ENCODE results near the gene TUBA3C. TPM values are rescaled to one million over a fixed set of nuclear protein-coding genes. Genes with fewer than 3 reads are reported as not detected.
"Not testable (repeated sequence)": the region's sequence is repeated elsewhere in the genome, so short reads cannot be mapped to it uniquely, and the experiment has no call there.

The TUBA3C gene
- total RNA-seq = not detected in 2 replicates

DNA sequence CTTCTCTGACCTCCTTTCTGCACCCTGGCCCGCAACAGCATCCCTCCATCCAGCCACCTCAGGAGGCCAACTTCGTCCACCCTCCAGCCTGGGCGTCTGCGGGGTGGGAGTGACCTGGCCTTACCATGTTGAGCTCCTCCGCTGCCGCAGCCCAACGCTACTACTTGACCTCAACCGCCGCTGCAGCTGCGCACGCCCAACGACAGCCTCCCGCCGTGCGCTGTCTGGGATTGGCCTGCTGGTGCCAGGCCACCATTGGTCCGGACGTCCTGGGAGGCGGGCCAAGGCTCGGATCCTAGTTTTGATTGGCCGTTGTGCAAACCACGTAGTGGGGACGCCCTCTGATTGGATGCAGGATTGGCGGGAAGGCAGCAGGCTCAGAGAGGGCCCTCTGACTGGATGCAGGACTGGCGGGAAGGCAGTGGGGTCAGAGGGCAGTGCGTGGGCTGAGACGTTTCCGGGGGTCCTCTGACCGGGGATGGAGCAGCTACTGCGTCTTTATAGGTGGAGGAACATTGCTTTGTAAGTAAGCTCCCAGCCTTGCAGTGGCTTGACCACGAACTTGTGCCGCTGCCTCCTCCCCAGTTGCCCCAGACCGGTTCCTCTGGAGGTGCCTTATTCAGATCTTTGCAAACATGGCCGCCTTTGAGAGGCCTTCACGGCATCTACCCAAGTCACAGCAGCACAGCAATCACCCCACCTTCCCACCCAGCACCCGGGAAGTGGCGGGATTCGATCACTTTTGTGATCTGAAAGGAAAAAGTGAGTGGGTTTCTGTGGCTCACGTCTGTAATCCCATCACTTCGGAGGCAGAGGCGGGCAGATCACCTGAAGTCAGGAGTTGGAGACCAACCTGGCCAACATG is at the start of gene TUBA3C:
Gene TUBA3C (minus strand): TSS at position 204 of the 865 bp plus-strand sequence. CDS start 77 bp downstream, at position 127.
- no peak for DNase-seq (ENCODE audit: extremely low read depth, low read depth, low spot score)

DNA sequence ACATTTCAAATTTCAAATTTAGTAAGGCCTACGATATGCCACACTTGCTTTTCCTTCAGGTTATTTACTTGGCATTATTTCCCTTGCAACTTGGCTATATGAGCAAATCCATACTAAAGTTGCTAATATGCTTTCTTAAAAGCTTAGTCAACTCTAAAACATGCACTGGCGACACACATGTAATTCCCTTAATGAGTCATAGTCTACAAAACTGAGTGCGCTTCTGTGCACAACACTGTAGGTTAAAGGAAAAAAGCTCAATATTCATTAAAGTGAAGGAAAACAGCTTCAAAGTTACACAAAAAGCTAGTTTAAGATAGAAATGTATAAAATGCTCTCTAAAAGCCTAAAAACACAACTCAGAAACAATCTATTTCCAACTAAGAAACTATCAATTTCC is 25.8 kb upstream of the TUBA3C start:
- DNase-seq (ENCODE audit: extremely low read depth, low read depth, low spot score) = not testable (repeated sequence)

DNA sequence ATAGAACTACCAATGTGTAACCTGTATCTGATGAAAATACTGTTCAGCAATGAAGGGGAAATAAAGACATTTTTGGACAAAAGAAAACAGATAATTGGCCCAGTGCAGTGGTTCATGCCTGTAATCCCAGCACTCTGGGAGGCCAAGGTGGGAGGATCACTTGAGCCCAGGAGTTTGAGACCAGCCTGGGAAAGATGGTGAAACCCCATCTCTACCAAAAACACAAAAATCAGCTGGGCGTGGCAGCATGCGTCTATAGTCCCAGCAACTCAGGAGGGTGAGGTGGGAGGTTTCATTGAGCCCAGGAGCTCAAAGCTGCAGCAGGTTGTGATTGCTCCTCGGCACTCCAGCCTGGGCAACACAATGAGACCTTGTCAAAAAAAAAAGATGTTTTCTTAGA is 11.0 kb upstream of the TUBA3C start:
- not testable (repeated sequence) for DNase-seq (ENCODE audit: extremely low read depth, low read depth, low spot score)

DNA sequence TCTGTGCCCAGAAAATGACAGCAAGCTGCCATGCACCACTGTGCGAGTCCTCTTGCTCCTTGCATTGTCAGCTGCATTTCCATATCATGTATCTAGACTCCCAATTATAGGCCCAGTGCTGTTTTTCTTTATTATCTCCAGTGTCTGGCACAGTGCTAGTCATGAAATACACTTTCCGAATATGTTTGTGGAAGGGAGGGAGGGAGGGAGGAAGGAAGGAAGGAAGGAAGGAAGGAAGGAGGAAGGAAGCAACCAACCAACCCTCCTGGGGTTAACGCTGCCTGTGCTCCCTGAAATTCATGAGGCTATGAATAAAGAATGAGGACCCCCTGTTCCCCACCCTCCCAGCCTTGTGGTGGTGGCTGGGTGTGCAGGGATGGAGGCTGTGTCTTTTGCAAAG is 8.3 kb upstream of the TUBA3C start:
- DNase-seq (ENCODE audit: extremely low read depth, low read depth, low spot score) = not testable (repeated sequence)

DNA sequence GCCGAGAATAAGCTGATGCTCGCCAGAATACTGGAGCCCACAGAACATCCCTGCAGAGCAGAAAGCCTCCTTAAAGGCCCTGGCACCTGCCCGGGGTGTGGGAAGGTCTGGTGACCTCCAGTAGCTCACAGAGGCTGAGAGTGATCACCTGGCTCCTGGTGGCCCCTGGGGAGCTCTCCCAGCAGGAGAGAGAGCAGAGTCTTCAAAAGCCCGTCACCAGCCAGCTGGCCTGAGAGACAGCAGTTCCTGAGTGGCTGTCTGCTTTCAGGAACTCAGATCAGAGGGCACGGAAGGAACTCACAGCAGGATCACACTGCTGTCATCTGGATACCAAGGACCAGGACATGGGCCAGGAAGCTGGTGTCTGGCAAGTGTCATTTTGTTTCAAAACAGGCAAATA is 7.7 kb upstream of the TUBA3C start:
- not testable (repeated sequence) for DNase-seq (ENCODE audit: extremely low read depth, low read depth, low spot score)

DNA sequence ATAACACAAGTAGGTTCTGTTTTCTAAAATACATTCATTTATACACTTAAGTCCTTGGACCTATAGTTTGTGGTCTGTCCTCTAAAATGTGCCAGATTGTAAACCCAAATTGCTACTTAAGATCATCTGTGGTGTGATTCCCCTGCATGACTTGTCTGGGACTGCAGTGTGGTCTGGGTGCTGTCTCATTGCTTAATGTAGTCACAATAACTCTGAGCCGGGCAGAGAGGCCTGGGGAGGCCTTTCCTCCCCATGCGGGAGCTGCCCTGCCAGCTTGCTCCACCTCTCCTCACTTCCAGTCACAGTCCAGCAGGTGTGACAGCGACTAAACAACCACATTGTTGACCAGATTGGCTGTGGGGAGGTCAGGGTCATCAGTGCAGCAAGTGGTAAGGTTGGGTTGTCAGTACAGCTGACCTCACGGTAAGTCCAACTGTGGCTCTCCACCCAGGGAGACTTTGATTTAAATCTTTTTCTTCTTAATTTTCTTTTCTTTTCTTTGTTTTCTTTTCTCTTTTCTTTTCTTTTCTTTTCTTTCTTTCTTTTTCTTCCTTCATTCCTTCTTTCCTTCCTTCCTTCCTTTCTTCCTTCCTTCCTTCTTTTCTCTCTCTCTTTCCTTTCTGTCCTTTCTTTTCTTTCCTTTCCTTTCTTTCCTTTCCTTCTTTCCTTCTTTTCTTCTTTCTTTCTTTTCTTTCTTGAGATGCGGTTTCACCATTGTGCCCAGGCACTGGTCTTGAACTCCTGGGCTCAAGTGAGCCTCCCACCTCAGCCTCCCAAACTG is 4.4 kb upstream of the TUBA3C start:
- no peak for DNase-seq (ENCODE audit: extremely low read depth, low read depth, low spot score)

DNA sequence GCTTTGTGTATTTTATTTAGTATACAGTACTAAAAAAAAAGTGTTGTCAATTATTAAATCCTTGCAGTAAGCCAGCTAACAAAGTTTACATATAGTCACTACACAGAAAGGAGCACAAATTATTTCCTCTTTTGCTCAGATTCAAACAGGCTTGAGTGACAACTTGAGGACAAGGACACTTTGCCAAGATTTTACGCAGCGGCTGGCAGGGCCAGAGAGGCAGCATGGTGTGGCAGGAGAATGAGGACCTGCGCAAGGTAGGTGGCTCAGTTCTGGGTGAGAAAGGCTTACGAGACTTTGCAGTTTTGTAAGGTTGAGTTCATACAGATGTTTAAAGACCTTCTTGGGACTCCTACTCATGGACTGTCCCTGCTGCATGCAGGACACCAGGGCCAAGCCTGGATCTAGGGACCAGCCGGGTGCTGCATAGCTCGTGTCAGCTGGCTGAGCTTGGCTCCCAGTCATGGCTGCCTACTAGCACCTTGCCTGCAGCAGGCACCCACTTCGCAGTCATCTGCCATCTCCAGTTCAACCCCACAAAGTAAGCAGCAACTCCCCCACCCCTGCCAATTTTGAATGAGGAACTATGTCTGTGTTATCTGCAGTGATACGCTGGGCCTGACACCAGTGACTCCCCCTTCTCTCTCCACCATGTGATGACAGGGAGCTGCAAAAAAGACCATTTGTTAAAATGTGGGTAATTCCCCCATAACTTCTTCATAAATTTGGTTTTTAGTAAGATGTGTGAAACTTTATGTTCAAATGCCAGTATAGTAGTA is 3.7 kb upstream of the TUBA3C start:
- DNase-seq (ENCODE audit: extremely low read depth, low read depth, low spot score) = no peak

DNA sequence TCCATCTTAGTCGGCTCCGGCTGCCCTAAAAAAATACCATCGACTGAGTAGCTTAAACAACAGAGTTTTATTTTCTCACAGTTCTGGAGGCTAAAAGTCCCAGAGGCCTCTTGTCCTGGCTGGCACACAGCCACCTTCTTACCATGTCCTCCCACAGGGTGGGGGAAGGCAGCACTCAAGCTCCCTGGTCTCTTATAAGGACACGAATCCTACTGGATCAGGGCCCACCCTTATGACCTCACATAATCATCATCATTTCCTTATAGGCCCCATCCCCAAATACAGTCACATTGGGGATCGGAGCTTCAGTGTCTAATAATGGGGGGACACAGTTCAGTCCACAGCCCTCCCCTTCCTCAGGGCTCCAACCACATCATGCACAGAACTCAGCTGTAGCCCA is 2.6 kb upstream of the TUBA3C start:
- no peak for DNase-seq (ENCODE audit: extremely low read depth, low read depth, low spot score)

DNA sequence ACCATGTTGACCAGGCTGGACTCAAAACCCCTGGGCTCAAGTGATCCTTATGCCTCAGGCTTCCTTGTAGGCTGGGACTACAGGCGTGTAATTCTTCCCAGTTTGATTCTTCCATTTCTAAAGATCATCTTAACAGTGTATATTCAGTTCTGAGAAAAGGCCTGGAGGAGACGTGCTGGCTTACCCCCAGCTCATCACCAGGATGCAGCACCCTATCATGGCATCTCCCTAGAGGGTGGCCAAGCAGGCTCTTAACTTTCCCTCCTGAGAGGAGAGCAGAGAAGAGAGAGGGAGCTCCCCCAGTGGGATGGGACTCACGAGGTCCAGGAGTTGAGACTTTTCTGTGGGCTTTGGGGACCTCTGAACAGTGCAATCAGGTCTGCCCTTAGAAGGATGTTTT is 2.1 kb upstream of the TUBA3C start:
- DNase-seq (ENCODE audit: extremely low read depth, low read depth, low spot score) = no peak

DNA sequence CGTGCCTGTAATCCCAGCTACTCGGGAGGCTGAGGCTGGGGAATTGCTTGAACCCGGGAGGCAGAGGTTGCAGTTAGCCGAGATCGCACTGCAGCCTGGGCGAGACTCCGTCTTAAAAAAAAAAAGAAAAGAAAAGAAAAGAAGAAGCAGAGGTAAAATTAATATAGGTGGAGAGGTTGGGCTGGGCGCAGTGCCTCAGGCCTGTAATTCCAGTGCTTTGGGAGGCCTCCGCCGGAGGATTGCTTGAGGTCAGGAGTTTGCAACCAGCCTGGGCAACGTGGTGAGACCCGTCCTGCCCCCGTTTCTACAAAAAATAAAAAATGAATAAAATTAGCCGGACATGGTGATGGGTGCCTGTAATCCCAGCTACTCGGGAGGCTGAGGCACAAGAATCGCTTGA is 912 bp upstream of the TUBA3C start:
- no peak for DNase-seq (ENCODE audit: extremely low read depth, low read depth, low spot score)

DNA sequence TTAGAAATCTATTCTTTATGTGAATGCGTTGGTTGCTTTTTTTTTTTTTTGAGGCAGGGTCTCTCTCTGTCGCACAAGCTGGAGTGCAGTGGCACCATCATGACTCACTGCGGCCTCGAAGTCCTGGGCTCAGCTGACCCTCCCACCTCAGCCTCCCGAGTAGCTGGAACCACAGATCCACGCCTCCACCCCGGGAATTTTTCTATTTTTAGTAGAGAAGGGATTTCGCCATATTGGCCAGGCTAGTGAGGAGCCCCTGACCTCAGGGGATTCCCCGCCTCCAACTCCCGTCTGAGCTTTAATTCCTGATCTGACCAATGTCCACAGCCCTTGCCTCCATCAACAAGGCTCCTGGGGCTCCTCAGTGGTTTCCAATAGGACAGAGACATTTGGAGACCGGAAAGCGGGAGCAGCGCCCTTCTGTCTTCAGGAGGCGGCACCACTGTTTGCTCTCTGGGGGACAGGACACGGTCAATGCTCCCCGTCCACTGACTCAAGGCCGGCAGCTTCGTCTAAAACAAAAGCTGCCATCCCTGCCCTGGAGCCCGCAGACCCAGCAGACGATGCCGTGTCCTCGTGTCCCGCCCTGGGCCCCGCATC is 503 bp downstream of the TUBA3C start:
- DNase-seq (ENCODE audit: extremely low read depth, low read depth, low spot score) = no peak

DNA sequence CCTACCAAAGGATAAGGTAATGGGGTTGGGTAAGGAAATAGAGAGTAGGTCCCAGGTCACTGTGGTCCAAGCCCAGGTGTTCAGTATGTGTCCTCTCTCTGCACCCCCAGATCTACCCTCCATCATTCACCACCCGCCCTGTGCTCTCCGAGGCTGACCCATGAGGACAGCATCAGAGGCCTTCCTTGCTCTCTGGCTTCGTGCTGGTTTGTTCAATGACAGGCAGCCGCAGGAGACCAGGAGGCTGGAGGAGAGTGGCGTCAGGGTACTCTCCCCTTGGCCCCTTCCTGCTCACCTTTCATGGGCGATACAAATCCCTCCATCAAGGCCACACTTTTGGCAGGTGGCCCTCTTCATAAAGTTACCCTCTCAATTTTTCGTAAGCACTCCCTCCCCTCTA is 1.7 kb downstream of the TUBA3C start:
- DNase-seq (ENCODE audit: extremely low read depth, low read depth, low spot score) = no peak

DNA sequence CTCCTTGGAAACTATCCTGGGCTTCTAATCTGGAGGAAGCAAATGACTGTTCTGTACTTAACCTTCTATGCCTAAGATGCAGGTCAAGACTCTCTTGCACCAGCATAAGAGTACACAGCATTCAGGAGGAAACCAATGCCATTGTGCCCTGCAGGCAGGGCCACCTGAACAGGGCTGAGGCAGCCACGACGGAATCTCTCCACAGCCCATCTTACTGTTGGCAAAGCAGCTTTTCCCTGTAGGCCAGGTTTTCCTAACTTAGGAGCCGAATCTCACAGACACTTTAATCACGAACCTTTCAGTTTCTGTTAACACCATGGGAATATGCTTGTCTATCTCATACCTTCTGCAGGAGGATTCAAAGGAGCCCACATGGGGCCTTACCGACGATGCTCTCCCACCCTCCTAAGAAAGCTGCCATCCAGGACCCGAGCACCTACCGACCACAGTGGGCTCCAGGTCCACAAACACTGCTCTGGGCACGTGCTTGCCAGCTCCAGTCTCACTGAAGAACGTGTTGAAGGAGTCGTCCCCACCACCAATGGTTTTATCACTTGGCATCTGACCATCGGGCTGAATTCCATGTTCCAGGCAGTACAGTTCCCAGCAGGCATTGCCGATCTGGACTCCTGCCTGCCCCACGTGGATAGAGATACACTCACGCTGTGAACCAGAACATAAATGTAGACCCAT is 2.6 kb downstream of the TUBA3C start:
- no peak for DNase-seq (ENCODE audit: extremely low read depth, low read depth, low spot score)

DNA sequence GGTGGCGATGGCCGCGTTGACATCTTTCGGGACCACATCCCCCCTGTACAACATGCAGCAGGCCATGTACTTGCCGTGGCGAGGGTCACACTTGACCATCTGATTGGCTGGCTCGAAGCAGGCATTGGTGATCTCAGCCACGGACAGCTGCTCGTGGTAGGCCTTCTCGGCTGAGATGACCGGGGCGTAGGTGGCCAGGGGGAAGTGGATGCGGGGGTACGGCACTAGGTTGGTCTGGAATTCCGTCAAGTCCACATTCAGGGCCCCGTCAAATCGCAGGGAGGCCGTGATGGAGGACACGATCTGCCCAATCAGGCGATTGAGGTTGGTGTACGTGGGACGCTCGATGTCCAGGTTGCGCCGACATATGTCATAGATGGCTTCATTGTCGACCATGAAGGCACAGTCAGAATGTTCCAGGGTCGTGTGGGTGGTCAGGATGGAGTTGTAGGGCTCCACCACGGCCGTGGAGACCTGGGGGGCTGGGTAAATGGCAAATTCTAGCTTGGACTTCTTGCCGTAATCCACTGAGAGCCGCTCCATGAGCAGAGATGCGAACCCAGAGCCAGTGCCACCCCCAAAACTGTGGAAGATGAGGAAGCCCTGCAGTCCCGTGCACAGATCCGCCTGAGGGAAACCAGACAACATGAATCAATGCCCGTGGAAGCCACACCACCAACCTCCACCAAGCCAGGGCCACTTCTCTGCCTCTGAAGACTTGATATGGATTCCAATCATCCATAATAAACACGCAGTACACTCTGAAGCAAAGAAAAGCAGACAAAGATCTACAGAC is 4.4 kb downstream of the TUBA3C start:
- DNase-seq (ENCODE audit: extremely low read depth, low read depth, low spot score) = not testable (repeated sequence)

DNA sequence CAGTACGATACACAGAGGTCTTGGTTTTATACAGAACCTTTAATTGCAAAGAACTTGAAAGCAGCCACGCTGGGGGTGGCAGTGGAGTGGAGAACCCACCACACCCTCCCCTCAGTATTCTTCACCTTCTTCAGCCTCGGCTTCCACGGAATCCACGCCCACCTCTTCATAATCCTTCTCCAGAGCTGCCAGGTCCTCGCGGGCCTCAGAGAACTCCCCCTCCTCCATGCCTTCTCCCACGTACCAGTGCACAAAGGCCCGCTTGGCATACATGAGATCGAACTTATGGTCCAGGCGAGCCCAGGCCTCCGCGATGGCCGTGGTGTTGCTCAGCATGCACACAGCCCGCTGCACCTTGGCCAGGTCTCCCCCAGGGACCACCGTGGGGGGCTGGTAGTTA is 7.9 kb downstream of the TUBA3C start:
- DNase-seq (ENCODE audit: extremely low read depth, low read depth, low spot score) = no peak

DNA sequence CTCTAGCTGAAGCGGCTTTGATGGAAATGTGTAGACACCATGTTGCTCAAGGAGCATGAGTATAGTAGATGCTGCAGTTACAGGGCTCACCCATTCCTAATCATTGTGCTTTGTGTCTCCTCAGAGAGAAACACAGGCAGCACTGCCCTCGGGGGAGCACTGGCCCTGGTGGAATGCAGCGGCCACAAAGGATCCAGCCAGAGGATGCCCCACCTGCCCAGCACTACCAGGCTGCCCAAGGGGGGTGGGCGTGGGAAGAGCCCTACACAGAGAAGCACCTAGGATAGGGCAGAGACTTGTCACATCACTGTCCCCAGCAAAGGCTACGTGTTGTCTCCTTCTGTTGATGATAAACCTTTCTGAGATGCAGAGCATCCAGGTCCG is 9.0 kb downstream of the TUBA3C start:
- DNase-seq (ENCODE audit: extremely low read depth, low read depth, low spot score) = no peak

DNA sequence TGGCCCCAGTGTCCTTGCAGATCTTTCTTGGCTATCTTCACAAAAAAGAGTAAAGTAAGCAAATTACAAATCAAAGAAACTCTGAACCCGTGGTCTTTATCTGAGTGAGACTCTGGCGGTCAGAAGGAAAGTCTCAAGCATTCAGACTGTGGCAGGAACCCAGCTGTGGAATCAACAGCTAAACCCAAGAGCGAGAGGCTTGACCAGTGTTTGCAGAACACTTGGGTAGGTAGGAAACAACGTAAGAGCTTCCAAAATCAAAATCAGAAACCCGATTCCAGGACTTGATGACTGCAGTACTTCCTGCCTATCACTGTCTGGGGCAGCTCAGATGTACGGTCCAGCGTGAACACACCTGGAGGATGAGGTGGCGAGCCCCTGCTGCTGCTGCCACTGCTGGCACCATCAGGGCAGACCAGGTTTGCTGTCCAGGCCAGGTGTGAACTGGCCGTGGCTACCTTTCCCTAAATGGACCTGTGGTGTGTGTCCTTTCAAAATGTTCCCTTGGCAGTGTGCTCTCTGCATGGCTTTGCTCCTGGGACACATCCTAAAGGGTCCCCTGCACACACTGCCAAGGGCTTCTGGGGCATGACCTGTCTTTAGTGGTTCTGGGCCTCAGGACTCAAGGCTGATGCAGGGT is 9.5 kb downstream of the TUBA3C start:
- DNase-seq (ENCODE audit: extremely low read depth, low read depth, low spot score) = no peak

DNA sequence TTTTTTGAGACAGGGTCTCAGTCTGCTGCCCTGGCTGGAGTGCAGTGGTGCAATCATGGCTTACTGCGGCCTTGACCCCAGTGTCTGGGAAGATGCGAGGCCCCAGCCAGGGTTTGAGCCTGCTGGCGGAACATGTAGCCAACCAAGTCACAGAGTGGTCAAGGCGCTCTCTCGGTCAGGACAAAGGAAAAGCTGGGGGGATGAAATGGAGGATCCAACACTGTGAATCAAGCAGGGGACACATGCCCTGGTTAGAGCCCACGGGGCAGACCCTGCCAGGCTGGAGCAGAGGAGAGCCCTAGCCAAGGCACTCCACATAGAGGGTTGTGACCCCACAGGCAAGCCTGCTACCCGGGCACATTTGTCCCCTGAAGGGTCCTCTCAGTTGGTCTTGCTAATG is 10.1 kb downstream of the TUBA3C start:
- DNase-seq (ENCODE audit: extremely low read depth, low read depth, low spot score) = no peak

DNA sequence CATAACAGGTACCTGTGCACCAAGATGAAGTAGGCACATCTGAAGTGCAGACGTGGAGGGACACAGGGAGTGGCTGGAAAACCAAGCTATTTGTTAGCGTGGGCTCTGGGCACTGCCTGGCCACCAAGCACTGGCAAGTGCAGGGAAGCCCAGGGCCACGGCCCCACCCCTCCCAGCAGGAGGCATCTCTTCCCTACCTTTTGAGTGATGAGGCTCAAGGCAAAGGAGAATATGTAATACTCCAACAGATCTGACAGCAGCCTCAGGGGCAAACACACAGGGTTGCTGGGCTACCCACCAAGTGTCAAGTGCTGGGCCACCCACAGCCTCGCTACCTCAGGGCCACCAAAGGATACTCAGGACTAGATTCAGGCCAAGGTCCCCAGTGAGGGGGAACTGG is 11.6 kb downstream of the TUBA3C start:
- DNase-seq (ENCODE audit: extremely low read depth, low read depth, low spot score) = no peak
